Panc1 (cell line): Measurements from ENCODE around the gene GBX1. TPM values are rescaled to one million over a fixed set of nuclear protein-coding genes. Genes with fewer than 3 reads are reported as not detected.

Source experiments
- ATAC-seq: fragments of 200-7000 bp; cut with Tn5 transposase; 2 replicates; pipeline ENCODE4 v1.9.1; 2020; ENCODE audit warnings: mild to moderate bottlenecking, moderate library complexity
- BruUV-seq: library from RNA; stranded (reverse); fragments of 400-500 nt; replicated peaks from 2 replicates; lab custom pipeline; 2021; lab: Mats Ljungman, UMichigan
- CTCF ChIA-PET: fragments of 300-600 bp; sonication (Branson Sonifier 250); formaldehyde crosslinking; loops from one replicate; lab custom pipeline; 2022; ENCODE audit warnings: antibody characterized with exemption; lab: Charles Lee
- POLR2A ChIA-PET: fragments of 300-600 bp; sonication (Branson Sonifier 250); formaldehyde crosslinking; loops from one replicate; lab custom pipeline; 2022; ENCODE audit warnings: antibody characterized with exemption; lab: Charles Lee
- DNase-seq: peaks from one replicate; pipeline ENCODE4 v3.0.0-alpha.2; 2010; ENCODE audit warnings: low read depth, low spot score
- H3K27ac ChIP-seq: 2 replicates; pipeline ENCODE4 v1.5.1; 2011; ENCODE audit warnings: mild to moderate bottlenecking, low read length, inconsistent platforms
- H3K27me3 ChIP-seq: fragments of 200-500 bp; sonication (Bioruptor generic); 2 replicates; pipeline ENCODE4 v1.6.0; 2014; ENCODE audit warnings: low read length, inconsistent platforms; ENCODE audit not compliant: control insufficient read depth, insufficient read depth
- H3K36me3 ChIP-seq: fragments of 200-500 bp; sonication (Bioruptor generic); 2 replicates; pipeline ENCODE4 v1.5.1; 2014; ENCODE audit warnings: inconsistent platforms, mild to moderate bottlenecking, low read length, moderate library complexity; ENCODE audit not compliant: control insufficient read depth, insufficient read depth
- H3K4me1 ChIP-seq: 2 replicates; pipeline ENCODE4 v1.5.1; 2011; ENCODE audit warnings: inconsistent platforms, mild to moderate bottlenecking, low read length, moderate library complexity; ENCODE audit not compliant: control insufficient read depth, insufficient read depth
- H3K4me3 ChIP-seq, 2 experiments: 2 replicates each; pipeline ENCODE4 v1.5.1; 2011 to 2012; ENCODE audit warnings: low read depth in 2 of 2, low read length in 2 of 2, mild to moderate bottlenecking in 2 of 2, inconsistent platforms in 1 of 2, moderate library complexity in 1 of 2
- H3K9me3 ChIP-seq: fragments of 200-500 bp; sonication (Bioruptor generic); 2 replicates; pipeline ENCODE4 v1.5.1; 2014; ENCODE audit warnings: low read depth, mild to moderate bottlenecking, inconsistent platforms, low read length, moderate library complexity; ENCODE audit not compliant: control insufficient read depth, insufficient read depth
- CTCF ChIP-seq: fragments of 450-650 bp; IDR thresholded peaks from 2 replicates; pipeline ENCODE4 v1.5.1; 2017; ENCODE audit warnings: mild to moderate bottlenecking
- POLR2AphosphoS5 ChIP-seq: IDR thresholded peaks from 2 replicates; pipeline ENCODE4 v1.6.1; 2012; ENCODE audit warnings: mild to moderate bottlenecking, low read depth, low read length, moderate library complexity
- SIN3A ChIP-seq: IDR thresholded peaks from 2 replicates; pipeline ENCODE4 v1.6.1; 2012; ENCODE audit warnings: low read depth, mild to moderate bottlenecking, low read length, moderate library complexity, borderline replicate concordance; ENCODE audit not compliant: insufficient read depth
- TCF7L2 ChIP-seq: IDR thresholded peaks from 2 replicates; pipeline ENCODE4 v1.6.1; 2011; ENCODE audit warnings: mild to moderate bottlenecking, low read depth, low read length, inconsistent platforms
- in situ Hi-C: cut with HindIII; loops from 2 replicates; pipeline ENCODE4 v1.10.0; 2016; ENCODE audit warnings: low sequenced_read_pairs, low pct_unique_long_range_greater_than_20kb
- intact Hi-C: fragments of 100-400 bp; cut with micrococcal nuclease; formaldehyde crosslinking; loops from one replicate; pipeline ENCODE4 v1.10.0; 2022; ENCODE audit not compliant: unreplicated experiment
- total RNA-seq: library from RNA; stranded (reverse); gene quantifications from one replicate; pipeline ENCODE4 v1.2.1, GENCODE V29; 2021; ENCODE audit not compliant: unreplicated experiment
- TF ChIP-seq, protein P1 (sequence below), 2 experiments: IDR thresholded peaks; 2 replicates each; pipeline ENCODE4 v1.6.1; 2011 to 2012; ENCODE audit warnings: low read depth in 2 of 2, control low read depth in 1 of 2, low read length in 1 of 2, mild to moderate bottlenecking in 1 of 2, moderate library complexity in 1 of 2; ENCODE audit not compliant: insufficient read depth in 1 of 2

GBX1 gene
- total RNA-seq, 1 experiment from 2014 or later, result not detected

DNA sequence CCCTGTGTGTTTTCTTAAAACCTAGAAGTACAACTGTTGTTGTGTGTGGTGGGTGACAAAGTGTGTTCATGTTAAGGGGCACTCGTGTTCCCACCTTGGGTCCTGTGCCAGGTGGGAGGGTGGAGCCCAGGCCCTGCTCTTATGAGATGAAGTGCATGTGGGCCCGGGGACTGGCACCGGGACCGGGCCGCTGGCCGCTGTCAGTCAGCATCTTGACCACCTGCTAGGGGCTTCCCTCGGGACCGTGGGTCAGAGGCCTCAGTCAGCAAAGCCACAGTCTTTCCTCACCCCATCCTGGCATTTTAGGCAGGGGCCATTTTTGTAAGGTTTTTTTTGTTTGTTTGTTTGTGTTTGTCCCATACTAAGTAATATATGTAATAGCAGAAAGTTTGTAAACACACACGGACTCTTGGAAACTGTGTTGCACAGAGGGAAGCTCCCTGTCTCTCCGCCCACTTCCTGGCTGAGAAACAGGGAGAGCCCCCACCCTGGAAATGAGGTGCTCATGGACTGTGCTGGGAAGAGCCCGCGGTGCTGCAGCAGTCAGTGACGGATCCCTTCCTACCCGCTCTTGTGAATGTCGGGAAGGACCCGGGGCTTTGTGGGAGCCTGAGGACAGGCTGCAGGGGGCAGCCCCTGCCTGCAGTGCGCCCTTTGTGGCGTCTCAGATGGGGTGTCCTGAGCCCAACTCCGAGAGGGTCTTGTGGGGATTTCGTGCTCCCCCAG is 67.8 kb downstream of the GBX1 start:
- Histone ChIP-seq H3K9me3 (no peaks in the 10 kb centered on the region), H3K36me3 (no peaks in the 10 kb centered on the region), H3K4me3 (no peak overlapping the region), H3K27me3 (no peaks in the 10 kb centered on the region), H3K4me1 (no peaks in the 10 kb centered on the region), H3K27ac (no peak overlapping the region)
- no peak for TF ChIP-seq SIN3A
- TF ChIP-seq POLR2AphosphoS5, result no peak
- TF ChIP-seq, protein P1, sequence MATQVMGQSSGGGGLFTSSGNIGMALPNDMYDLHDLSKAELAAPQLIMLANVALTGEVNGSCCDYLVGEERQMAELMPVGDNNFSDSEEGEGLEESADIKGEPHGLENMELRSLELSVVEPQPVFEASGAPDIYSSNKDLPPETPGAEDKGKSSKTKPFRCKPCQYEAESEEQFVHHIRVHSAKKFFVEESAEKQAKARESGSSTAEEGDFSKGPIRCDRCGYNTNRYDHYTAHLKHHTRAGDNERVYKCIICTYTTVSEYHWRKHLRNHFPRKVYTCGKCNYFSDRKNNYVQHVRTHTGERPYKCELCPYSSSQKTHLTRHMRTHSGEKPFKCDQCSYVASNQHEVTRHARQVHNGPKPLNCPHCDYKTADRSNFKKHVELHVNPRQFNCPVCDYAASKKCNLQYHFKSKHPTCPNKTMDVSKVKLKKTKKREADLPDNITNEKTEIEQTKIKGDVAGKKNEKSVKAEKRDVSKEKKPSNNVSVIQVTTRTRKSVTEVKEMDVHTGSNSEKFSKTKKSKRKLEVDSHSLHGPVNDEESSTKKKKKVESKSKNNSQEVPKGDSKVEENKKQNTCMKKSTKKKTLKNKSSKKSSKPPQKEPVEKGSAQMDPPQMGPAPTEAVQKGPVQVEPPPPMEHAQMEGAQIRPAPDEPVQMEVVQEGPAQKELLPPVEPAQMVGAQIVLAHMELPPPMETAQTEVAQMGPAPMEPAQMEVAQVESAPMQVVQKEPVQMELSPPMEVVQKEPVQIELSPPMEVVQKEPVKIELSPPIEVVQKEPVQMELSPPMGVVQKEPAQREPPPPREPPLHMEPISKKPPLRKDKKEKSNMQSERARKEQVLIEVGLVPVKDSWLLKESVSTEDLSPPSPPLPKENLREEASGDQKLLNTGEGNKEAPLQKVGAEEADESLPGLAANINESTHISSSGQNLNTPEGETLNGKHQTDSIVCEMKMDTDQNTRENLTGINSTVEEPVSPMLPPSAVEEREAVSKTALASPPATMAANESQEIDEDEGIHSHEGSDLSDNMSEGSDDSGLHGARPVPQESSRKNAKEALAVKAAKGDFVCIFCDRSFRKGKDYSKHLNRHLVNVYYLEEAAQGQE (IDR thresholded peaks at IDR 0.05; ENCODE audit: insufficient read depth in 1 of 2, low read depth in 2 of 2, low read length in 1 of 2), result no peak
- TF ChIP-seq CTCF, result no peak
- no peak for TF ChIP-seq TCF7L2
- in situ Hi-C loops (no loop called here), intact Hi-C loops (no loop called here)
- POLR2A ChIA-PET, result no interaction called here
- CTCF ChIA-PET, result no interaction called here
- no peak for ATAC-seq
- no peak for DNase-seq
- no TSS peak for BruUV-seq

Other genes with a start within 250 kb of the GBX1 start
- 1.8 TPM for gene KCNH2, start 189.4 kb downstream of the GBX1 start, total RNA-seq
- gene NOS3, start 176.7 kb downstream of the GBX1 start, total RNA-seq, result 3.1 TPM
- 0.98 TPM for gene ATG9B, start 143.2 kb downstream of the GBX1 start, total RNA-seq
- 49.8 TPM for gene ABCB8, start 139.2 kb downstream of the GBX1 start, total RNA-seq
- 1.3 TPM for gene ASIC3, start 119.2 kb downstream of the GBX1 start, total RNA-seq
- gene CDK5, start 109.8 kb downstream of the GBX1 start, total RNA-seq, result 25.6 TPM
- gene SLC4A2, start 108.1 kb downstream of the GBX1 start, total RNA-seq, result 580 TPM
- 95.0 TPM for gene FASTK, start 86.9 kb downstream of the GBX1 start, total RNA-seq
- 112 TPM for gene TMUB1, start 84.2 kb downstream of the GBX1 start, total RNA-seq
- gene AGAP3, start 81.2 kb downstream of the GBX1 start, total RNA-seq, result 103 TPM
- not detected for gene ASB10, start 19.6 kb upstream of the GBX1 start, total RNA-seq
- not detected for gene H2BK1, start 42.8 kb upstream of the GBX1 start, total RNA-seq
- 64.4 TPM for gene ABCF2, start 59.5 kb upstream of the GBX1 start, total RNA-seq
- 44.9 TPM for gene CHPF2, start 64.8 kb upstream of the GBX1 start, total RNA-seq
- gene SMARCD3, start 81.0 kb upstream of the GBX1 start, total RNA-seq, result 27.8 TPM
- 50.5 TPM for gene NUB1, start 174.1 kb upstream of the GBX1 start, total RNA-seq
- 0.72 TPM for gene WDR86, start 242.3 kb upstream of the GBX1 start, total RNA-seq